GM23338 (cell line): ENCODE measurements around the gene KCNIP1. TPM values are rescaled to one million over a fixed set of nuclear protein-coding genes. Genes with fewer than 3 reads are reported as not detected.

Experiments
- ATAC-seq: fragments of 200-7000 bp; cut with Tn5 transposase; 3 replicates; pipeline ENCODE4 v1.9.1; 2020
- DNase-seq: peaks from one replicate; pipeline ENCODE4 v3.0.0-alpha.2; 2015; ENCODE audit warnings: low spot score
- H2AFZ ChIP-seq: fragments of 200-600 bp; sonication (generic); 2 replicates; pipeline ENCODE4 v1.8.0; 2016; ENCODE audit warnings: antibody characterized with exemption, mild to moderate bottlenecking, moderate library complexity
- H3F3A ChIP-seq: fragments of 200-600 bp; sonication (generic); replicated peaks from 2 replicates; pipeline ENCODE4 v1.8.0; 2017; ENCODE audit warnings: antibody characterized with exemption, mixed run types, low read depth
- H3K27ac ChIP-seq: fragments of 200-600 bp; sonication (generic); 2 replicates; pipeline ENCODE4 v1.6.1; 2016; ENCODE audit warnings: low read depth
- H3K27me3 ChIP-seq: fragments of 200-600 bp; sonication (generic); 2 replicates; pipeline ENCODE4 v1.8.0; 2016; ENCODE audit warnings: mild to moderate bottlenecking, mixed run types, moderate library complexity; ENCODE audit not compliant: insufficient read depth
- H3K36me3 ChIP-seq: fragments of 200-600 bp; sonication (generic); 2 replicates; pipeline ENCODE4 v1.8.0; 2016; ENCODE audit warnings: mild to moderate bottlenecking; ENCODE audit not compliant: insufficient read depth
- H3K4me1 ChIP-seq: fragments of 200-600 bp; sonication (generic); 2 replicates; pipeline ENCODE4 v1.8.0; 2016; ENCODE audit warnings: mild to moderate bottlenecking, moderate library complexity; ENCODE audit not compliant: insufficient read depth
- H3K4me2 ChIP-seq: fragments of 200-600 bp; sonication (generic); 2 replicates; pipeline ENCODE4 v1.7.1; 2017; ENCODE audit warnings: mixed run types
- H3K4me3 ChIP-seq: fragments of 200-600 bp; sonication (generic); 2 replicates; pipeline ENCODE4 v1.6.1; 2016; ENCODE audit warnings: mixed run types
- H3K79me2 ChIP-seq: fragments of 200-600 bp; sonication (generic); replicated peaks from 2 replicates; pipeline ENCODE4 v1.8.0; 2017; ENCODE audit warnings: mild to moderate bottlenecking; ENCODE audit not compliant: insufficient read depth
- H3K9me2 ChIP-seq: fragments of 200-600 bp; sonication (generic); 2 replicates; pipeline ENCODE4 v1.8.0; 2017; ENCODE audit not compliant: insufficient read depth
- H4K20me1 ChIP-seq: fragments of 200-600 bp; sonication (generic); replicated peaks from 2 replicates; pipeline ENCODE4 v1.8.0; 2017; ENCODE audit warnings: mild to moderate bottlenecking; ENCODE audit not compliant: insufficient read depth
- H3K27ac Mint-ChIP-seq: 2 replicates; pipeline ENCODE4 v1.8.0; 2020; ENCODE audit warnings: inconsistent platforms, mild to moderate bottlenecking, moderate library complexity, mixed read lengths
- H3K27me3 Mint-ChIP-seq: 3 replicates; pipeline ENCODE4 v1.8.0; 2022; ENCODE audit warnings: low read depth, mild to moderate bottlenecking, moderate library complexity, mixed read lengths, inconsistent platforms; ENCODE audit not compliant: insufficient read depth, poor library complexity
- H3K36me3 Mint-ChIP-seq: 3 replicates; pipeline ENCODE4 v1.8.0; 2021; ENCODE audit warnings: low read depth, mild to moderate bottlenecking, inconsistent platforms, moderate library complexity, mixed read lengths
- H3K4me1 Mint-ChIP-seq: 3 replicates; pipeline ENCODE4 v1.8.0; 2020; ENCODE audit warnings: mild to moderate bottlenecking, inconsistent platforms, mixed read lengths
- H3K4me3 Mint-ChIP-seq: 3 replicates; pipeline ENCODE4 v1.8.0; 2021; ENCODE audit warnings: moderate library complexity, mild to moderate bottlenecking, inconsistent platforms, mixed read lengths
- H3K9me3 Mint-ChIP-seq: 3 replicates; pipeline ENCODE4 v1.8.0; 2020; ENCODE audit warnings: moderate library complexity, mild to moderate bottlenecking, inconsistent platforms, mixed read lengths
- CREB1 ChIP-seq: fragments of 250-450 bp; sonication (Bioruptor Pico); IDR thresholded peaks from 2 replicates; pipeline ENCODE4 v1.5.0; 2020; ENCODE audit warnings: low read depth, mild to moderate bottlenecking, moderate library complexity
- CTCF ChIP-seq, 2 experiments: fragments of 200-600 bp in 1 of 2; sonication (generic) in 1 of 2; conservative IDR thresholded peaks; 2 replicates each; pipeline versions ENCODE4 v1.5.1 to v1.6.1; 2016 to 2017; ENCODE audit warnings: antibody characterized with exemption in 2 of 2, low read depth in 2 of 2, mild to moderate bottlenecking in 2 of 2, moderate library complexity in 1 of 2
- ETS1 ChIP-seq: IDR thresholded peaks from 2 replicates; pipeline ENCODE4 v1.6.1; 2016; ENCODE audit warnings: antibody characterized with exemption
- JUNB ChIP-seq: IDR thresholded peaks from one replicate; pipeline ENCODE4 v1.6.1; 2016; ENCODE audit warnings: antibody characterized with exemption; ENCODE audit not compliant: unreplicated experiment
- POLR2AphosphoS5 ChIP-seq: IDR thresholded peaks from 2 replicates; pipeline ENCODE4 v1.6.1; 2016; ENCODE audit warnings: antibody characterized with exemption, low read depth
- REST ChIP-seq: IDR thresholded peaks from one replicate; pipeline ENCODE4 v1.6.1; 2018; ENCODE audit warnings: antibody characterized with exemption; ENCODE audit not compliant: unreplicated experiment
- STAT1 ChIP-seq: IDR thresholded peaks from one replicate; pipeline ENCODE4 v1.6.1; 2016; ENCODE audit warnings: antibody characterized with exemption; ENCODE audit not compliant: unreplicated experiment
- ZNF114 ChIP-seq: fragments of 250-450 bp; sonication (Bioruptor Pico); IDR thresholded peaks from 2 replicates; pipeline ENCODE4 v1.5.0; 2020; ENCODE audit warnings: mild to moderate bottlenecking, moderate library complexity
- polyA plus RNA-seq: library from polyadenylated mRNA; unstranded; fragments of >200 nt; fragmentation: Nextera tagmentation; extraction: Ambion mirVana; gene quantifications from 2 replicates; pipeline ENCODE4 v1.2.1, GENCODE V29; 2016
- total RNA-seq: library from RNA; depleted of rRNA; stranded (reverse); fragments of >200 nt; shearing (Covaris generic); gene quantifications from 2 replicates; pipeline ENCODE4 v1.2.3, GENCODE V29; 2014

KCNIP1 gene
- total and polyA plus RNA-seq, 2 experiments from 2014 or later, result 0.31 to 0.87 TPM

- no peak overlapping the region for H3K4me3 ChIP-seq
- Mint-ChIP-seq H3K36me3 (no peaks in the 10 kb centered on the region), H3K27me3 (peaks cover 4% of the 10 kb centered on the region), H3K27ac (no peak overlapping the region), H3K4me1 (peaks cover 7% of the 10 kb centered on the region), H3K9me3 (no peaks in the 10 kb centered on the region), H3K4me3 (no peak overlapping the region)
- no peaks in the 10 kb centered on the region for H3K36me3 ChIP-seq
- no peaks in the 10 kb centered on the region for H4K20me1 ChIP-seq
- H3K79me2 ChIP-seq, result no peaks in the 10 kb centered on the region
- no peak for TF ChIP-seq STAT1
- TF ChIP-seq ZNF114 (CRISPR knock-in tag), result no peak
- TF ChIP-seq ETS1, result no peak
- peak; percentile 90 to 97 for TF ChIP-seq CTCF (conservative IDR thresholded peaks at IDR 0.05; ENCODE audit: low read depth in 2 of 2)
- no peak for TF ChIP-seq POLR2AphosphoS5
- no peak for TF ChIP-seq JUNB
- TF ChIP-seq REST, result no peak
- TF ChIP-seq CREB1 (CRISPR knock-in tag), result no peak
- no peak overlapping the region for H3K27ac ChIP-seq
- ATAC-seq (peak; percentile 97), DNase-seq (peak; percentile 94)
- H3K27me3 ChIP-seq, result no peaks in the 10 kb centered on the region
- H2AFZ ChIP-seq, result no peak overlapping the region
- H3K4me2 ChIP-seq, result no peak overlapping the region
- no peaks in the 10 kb centered on the region for H3K9me2 ChIP-seq
- H3K4me1 ChIP-seq, result no peaks in the 10 kb centered on the region
- no peaks in the 10 kb centered on the region for H3F3A ChIP-seq
Observed at GRCh38 chr5:170603578-170604565, 100.1 kb downstream of the KCNIP1 start.
